Activated CD8-positive, alpha-beta T cell treated with anti-CD3 and anti-CD28 coated beads for 36 hours (primary cell): ENCODE measurements around the gene ZMYND11. TPM values are rescaled to one million over a fixed set of nuclear protein-coding genes. Genes with fewer than 3 reads are reported as not detected.
A peak's percentile ranks its signal among the peaks of the same experiment; 100 is the strongest.

Source experiments
- ATAC-seq: fragments of 200-7000 bp; cut with Tn5 transposase; one replicate; pipeline ENCODE4 v1.10.0; 2021; ENCODE audit warnings: mild to moderate bottlenecking, moderate library complexity
- CTCF ChIA-PET: fragments of 350-600 bp; sonication (Branson Sonifier 250); formaldehyde crosslinking; loops from one replicate; lab custom pipeline; 2021; ENCODE audit warnings: antibody characterized with exemption; lab: Charles Lee
- POLR2A ChIA-PET: fragments of 350-600 bp; sonication (Branson Sonifier 250); formaldehyde crosslinking; loops from one replicate; lab custom pipeline; 2021; ENCODE audit warnings: antibody characterized with exemption; lab: Charles Lee
- DNase-seq: peaks from one replicate; pipeline ENCODE4 v3.0.0-alpha.2; 2020
- H3K27ac Mint-ChIP-seq: one replicate; pipeline ENCODE4 v1.8.0; 2021; ENCODE audit warnings: mild to moderate bottlenecking, mixed read lengths
- H3K27me3 Mint-ChIP-seq: one replicate; pipeline ENCODE4 v1.8.0; 2021; ENCODE audit warnings: mixed read lengths
- H3K36me3 Mint-ChIP-seq: one replicate; pipeline ENCODE4 v1.8.0; 2021; ENCODE audit warnings: low read depth, mixed read lengths
- H3K4me1 Mint-ChIP-seq: one replicate; pipeline ENCODE4 v1.8.0; 2021; ENCODE audit warnings: low read depth, mixed read lengths
- H3K4me3 Mint-ChIP-seq: one replicate; pipeline ENCODE4 v1.8.0; 2021; ENCODE audit warnings: mild to moderate bottlenecking, moderate library complexity, mixed read lengths
- H3K9me3 Mint-ChIP-seq: one replicate; pipeline ENCODE4 v1.8.0; 2021; ENCODE audit warnings: mixed read lengths
- CTCF ChIP-seq: fragments of 200-600 bp; IDR thresholded peaks from one replicate; pipeline ENCODE4 v1.8.0; 2022; ENCODE audit warnings: antibody characterized with exemption, mild to moderate bottlenecking
- intact Hi-C: fragments of 100-400 bp; cut with micrococcal nuclease; formaldehyde crosslinking; loops from one replicate; pipeline ENCODE4 v1.10.0; 2022
- total RNA-seq, 2 experiments: library from RNA; stranded (reverse); gene quantifications; one replicate each; pipeline ENCODE4 v1.2.3, GENCODE V29; 2021

The ZMYND11 gene
- 10 to 100 TPM; 14.9 to 16.8 TPM for total RNA-seq

GRCh38 chr10:135132-135600 is at the start of gene ZMYND11:
TSS of gene ZMYND11 (plus strand) at chr10:135455. CDS start at chr10:180013, 44,558 bp downstream.
- intact Hi-C loops, result no loop called here
- POLR2A ChIA-PET, result interaction anchor here (1.1 to 1.5 kb wide), 3 partner anchors 12 to 49 kb away, joined by 4 to 7 read pairs (median 4); no protein-coding TSS in a partner anchor
- Mint-ChIP-seq H3K27ac (peak within 1 kb of the TSS; percentile 93), H3K4me1 (peaks cover 41% of the 10 kb centered on the region), H3K36me3 (no peaks in the 10 kb centered on the region), H3K27me3 (no peaks in the 10 kb centered on the region), H3K4me3 (peak within 1 kb of the TSS; percentile 88), H3K9me3 (no peaks in the 10 kb centered on the region)
- no peak for TF ChIP-seq CTCF
- DNase-seq (peak; percentile 65), ATAC-seq (peak; percentile 32)
- CTCF ChIA-PET, result no interaction called here

GRCh38 chr10:86031-86430 is 49.2 kb upstream of the ZMYND11 start:
- intact Hi-C loops, result no loop called here
- ATAC-seq, result no peak

GRCh38 chr10:87177-88080 is 47.8 kb upstream of the ZMYND11 start:
- ChIA-PET CTCF (no interaction called here), POLR2A (no interaction called here)
- Mint-ChIP-seq H3K9me3 (no peaks in the 10 kb centered on the region), H3K36me3 (no peaks in the 10 kb centered on the region), H3K27ac (no peak overlapping the region), H3K4me1 (no peaks in the 10 kb centered on the region), H3K27me3 (no peaks in the 10 kb centered on the region), H3K4me3 (no peak overlapping the region)
- DNase-seq (no peak), ATAC-seq (no peak)
- intact Hi-C loops, result no loop called here
- no peak for TF ChIP-seq CTCF

More at GRCh38 chr10:86031-86430, 49.2 kb upstream of the ZMYND11 start:
- Mint-ChIP-seq H3K4me3 (no peak overlapping the region), H3K4me1 (no peaks in the 10 kb centered on the region), H3K27ac (no peak overlapping the region), H3K9me3 (no peaks in the 10 kb centered on the region), H3K36me3 (no peaks in the 10 kb centered on the region), H3K27me3 (peaks cover 4% of the 10 kb centered on the region)
- no peak for TF ChIP-seq CTCF
- ChIA-PET POLR2A (no interaction called here), CTCF (no interaction called here)
- DNase-seq, result no peak

GRCh38 chr10:88253-88652 is 47.0 kb upstream of the ZMYND11 start:
- Mint-ChIP-seq H3K27ac (no peak overlapping the region), H3K4me1 (no peaks in the 10 kb centered on the region), H3K27me3 (no peaks in the 10 kb centered on the region), H3K36me3 (no peaks in the 10 kb centered on the region), H3K4me3 (no peak overlapping the region), H3K9me3 (no peaks in the 10 kb centered on the region)
- ChIA-PET CTCF (no interaction called here), POLR2A (no interaction called here)
- DNase-seq (no peak), ATAC-seq (no peak)
- intact Hi-C loops, result no loop called here
- no peak for TF ChIP-seq CTCF

- CTCF ChIA-PET, result no interaction called here
- no peak for TF ChIP-seq CTCF
- Mint-ChIP-seq H3K27me3 (no peaks in the 10 kb centered on the region), H3K4me1 (no peaks in the 10 kb centered on the region), H3K4me3 (no peak overlapping the region), H3K36me3 (no peaks in the 10 kb centered on the region), H3K9me3 (peaks cover 2% of the 10 kb centered on the region), H3K27ac (no peak overlapping the region)
- ATAC-seq (no peak), DNase-seq (no peak)
- POLR2A ChIA-PET, result no interaction called here
- intact Hi-C loops, result no loop called here
These were observed 46.0 kb upstream of the ZMYND11 start for GRCh38 chr10:89248-89647.
